Karpas-422 (cell line): ENCODE data around the gene DNAAF5. TPM values are rescaled to one million over a fixed set of nuclear protein-coding genes. Genes with fewer than 3 reads are reported as not detected.

Source experiments
- DNase-seq: peaks from one replicate; pipeline ENCODE4 v3.0.0-alpha.2; 2015
- H2AFZ ChIP-seq: fragments of 200-600 bp; sonication (generic); 2 replicates; pipeline ENCODE4 v1.6.1; 2014; ENCODE audit warnings: antibody characterized with exemption, low read length, mixed read lengths
- H3K27ac ChIP-seq: fragments of 200-600 bp; sonication (generic); 2 replicates; pipeline ENCODE4 v1.5.1; 2014; ENCODE audit warnings: mild to moderate bottlenecking, low read length, moderate library complexity
- H3K27me3 ChIP-seq: fragments of 200-600 bp; sonication (generic); 2 replicates; pipeline ENCODE4 v1.6.1; 2014; ENCODE audit warnings: low read length, mixed read lengths
- H3K36me3 ChIP-seq: fragments of 200-600 bp; sonication (generic); 2 replicates; pipeline ENCODE4 v1.6.1; 2014; ENCODE audit warnings: low read length, mixed read lengths; ENCODE audit not compliant: insufficient read depth
- H3K4me1 ChIP-seq: fragments of 200-600 bp; sonication (generic); 2 replicates; pipeline ENCODE4 v1.6.1; 2014; ENCODE audit warnings: mild to moderate bottlenecking, low read length, mixed read lengths
- H3K4me2 ChIP-seq: fragments of 200-600 bp; sonication (generic); 2 replicates; pipeline ENCODE4 v1.6.1; 2014; ENCODE audit warnings: low read length, low read depth, mild to moderate bottlenecking; ENCODE audit not compliant: poor library complexity, severe bottlenecking
- H3K4me3 ChIP-seq: fragments of 200-600 bp; sonication (generic); 2 replicates; pipeline ENCODE4 v1.5.1; 2014; ENCODE audit warnings: mild to moderate bottlenecking, antibody characterized with exemption, low read length, mixed read lengths
- H3K79me2 ChIP-seq: fragments of 200-600 bp; sonication (generic); 2 replicates; pipeline ENCODE4 v1.6.1; 2014; ENCODE audit warnings: mild to moderate bottlenecking, low read length, mixed read lengths
- H3K9ac ChIP-seq: fragments of 200-600 bp; sonication (generic); 2 replicates; pipeline ENCODE4 v1.6.0; 2014; ENCODE audit warnings: low read length
- H3K9me2 ChIP-seq: fragments of 200-600 bp; sonication (generic), shearing (Covaris generic); replicated peaks from 2 replicates; pipeline ENCODE4 v1.6.0; 2014; ENCODE audit warnings: mild to moderate bottlenecking, low read length, moderate library complexity; ENCODE audit not compliant: insufficient read depth
- H3K9me3 ChIP-seq: fragments of 300-700, 200-600 bp; sonication (generic); 2 replicates; pipeline ENCODE4 v1.6.1; 2014; ENCODE audit warnings: low read length, mixed read lengths
- H4K20me1 ChIP-seq: fragments of 200-600 bp; sonication (generic); 2 replicates; pipeline ENCODE4 v1.6.1; 2014; ENCODE audit warnings: mild to moderate bottlenecking, antibody characterized with exemption, low read length, low read depth; ENCODE audit not compliant: insufficient read depth
- total RNA-seq: library from RNA; depleted of rRNA; stranded (reverse); fragments of >200 nt; shearing (Covaris generic); gene quantifications from 2 replicates; pipeline ENCODE4 v1.2.3, GENCODE V29; 2014; ENCODE audit warnings: low replicate concordance

The DNAAF5 gene
- total RNA-seq, 1 experiment from 2014 or later: 22.6 TPM

DNA sequence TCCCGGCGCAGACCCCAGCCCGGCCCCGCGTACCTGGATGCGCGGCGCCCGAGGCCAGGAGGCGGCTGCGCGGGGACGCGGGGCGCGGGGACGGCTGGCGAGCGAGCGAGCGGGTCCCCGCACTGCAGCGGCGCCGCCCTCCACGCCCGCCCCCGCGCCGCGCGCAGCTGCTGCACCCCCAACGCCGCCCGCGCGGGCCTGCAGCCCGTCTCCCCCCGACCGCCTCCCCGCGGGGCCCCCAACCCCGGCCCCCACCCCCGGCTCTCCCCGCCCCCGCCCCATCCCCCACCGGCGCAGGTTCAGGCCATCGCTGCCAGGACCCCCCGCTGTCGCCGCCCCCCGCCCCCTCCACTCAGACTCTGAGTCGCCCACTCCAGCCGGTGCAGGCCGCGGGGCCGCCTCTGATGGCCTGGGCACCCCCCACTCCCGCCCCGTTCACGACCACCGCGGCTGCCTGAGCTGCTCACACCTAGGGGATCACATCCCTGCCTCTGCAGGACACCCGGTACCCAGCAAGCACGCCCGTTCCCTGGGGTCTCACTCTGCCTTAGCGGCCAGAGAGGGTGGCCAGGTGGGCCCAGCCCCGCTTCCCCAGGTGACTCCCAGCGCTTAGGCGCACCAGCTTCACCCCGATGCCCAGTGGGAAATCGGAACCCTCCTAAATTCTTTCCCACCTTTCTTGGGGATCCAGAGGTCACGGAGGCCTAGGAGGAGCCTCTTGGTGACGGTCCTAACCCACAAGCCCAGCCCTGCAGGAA is 13.9 kb upstream of the DNAAF5 start:
- Histone ChIP-seq H3K36me3 (peaks cover 3% of the 10 kb centered on the region), H3K4me3 (no peak overlapping the region), H3K4me1 (no peaks in the 10 kb centered on the region), H3K4me2 (no peak overlapping the region), H2AFZ (no peak overlapping the region), H3K9me2 (no peaks in the 10 kb centered on the region), H3K27ac (no peak overlapping the region), H3K79me2 (peaks cover 14% of the 10 kb centered on the region; the same call in 1 of the 2 replicates), H3K27me3 (no peaks in the 10 kb centered on the region), H4K20me1 (no peaks in the 10 kb centered on the region), H3K9ac (no peak overlapping the region), H3K9me3 (no peaks in the 10 kb centered on the region)
- no peak for DNase-seq

DNA sequence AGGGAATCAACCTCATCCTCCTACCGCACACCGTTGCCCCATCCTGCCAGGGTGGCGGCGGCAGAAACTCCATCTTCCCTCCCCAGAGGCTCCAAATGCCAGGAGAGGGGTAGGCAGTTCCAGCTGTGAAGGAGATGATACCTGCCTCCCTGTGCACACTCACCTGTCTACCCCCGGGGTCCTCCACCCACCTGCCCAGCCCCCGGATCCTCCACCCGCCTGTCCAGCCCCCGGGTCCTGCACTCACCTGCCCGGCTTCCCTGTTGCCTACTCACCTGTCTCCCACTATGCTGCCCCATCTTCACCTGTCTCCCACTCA is 13.4 kb upstream of the DNAAF5 start:
- H3K9me2 ChIP-seq: no peaks in the 10 kb centered on the region
- no peaks in the 10 kb centered on the region for H3K27me3 ChIP-seq
- no peaks in the 10 kb centered on the region for H4K20me1 ChIP-seq
- no peaks in the 10 kb centered on the region for H3K9me3 ChIP-seq
- no peak overlapping the region for H3K4me3 ChIP-seq
- no peak overlapping the region for H3K9ac ChIP-seq
- DNase-seq: no peak
- H3K4me2 ChIP-seq: no peak overlapping the region
- no peaks in the 10 kb centered on the region for H3K4me1 ChIP-seq
- no peak overlapping the region for H2AFZ ChIP-seq
- H3K79me2 ChIP-seq: peaks cover 10% of the 10 kb centered on the region
- no peak overlapping the region for H3K27ac ChIP-seq
- H3K36me3 ChIP-seq: peaks cover 3% of the 10 kb centered on the region; the same call in 1 of the 2 replicates

DNA sequence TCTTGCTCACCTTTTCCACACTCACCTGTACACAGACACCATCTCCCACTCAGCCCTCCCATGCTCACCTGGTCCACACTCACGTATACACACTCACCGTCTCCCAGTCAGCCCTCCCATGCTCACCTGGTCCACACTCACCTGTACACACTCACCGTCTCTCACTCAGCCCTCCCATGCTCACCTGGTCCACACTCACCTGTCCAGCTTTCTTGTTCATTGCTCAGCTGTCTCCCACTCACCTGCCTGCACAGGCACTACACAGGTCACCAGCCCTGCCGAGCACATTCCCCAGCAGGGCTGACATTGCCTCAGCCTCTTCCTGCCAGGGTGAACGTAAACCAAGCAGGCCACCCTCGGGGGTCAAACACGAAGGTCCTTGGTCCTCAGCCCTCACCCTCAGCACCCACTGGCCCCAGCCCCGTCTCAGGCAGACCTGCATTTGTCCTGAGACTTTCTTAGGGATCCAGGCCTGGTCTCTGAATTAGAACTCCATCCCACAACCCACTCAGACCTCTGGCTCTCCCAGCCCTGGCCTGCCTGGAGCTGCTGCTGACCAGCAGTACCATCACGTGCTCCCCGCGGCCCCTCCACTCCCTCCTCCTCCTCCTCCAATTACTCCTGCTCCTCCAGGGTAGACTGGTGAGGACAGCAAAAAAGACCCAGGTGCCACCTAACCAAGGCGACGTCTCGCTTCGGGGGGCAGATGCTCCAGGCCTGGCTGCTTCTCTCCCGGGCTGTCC is 12.8 kb upstream of the DNAAF5 start:
- DNase-seq: no peak
- H3K27ac ChIP-seq: no peak overlapping the region
- peaks cover 9% of the 10 kb centered on the region for H3K79me2 ChIP-seq
- no peaks in the 10 kb centered on the region for H3K27me3 ChIP-seq
- H2AFZ ChIP-seq: no peak overlapping the region
- no peaks in the 10 kb centered on the region for H3K9me2 ChIP-seq
- H3K4me2 ChIP-seq: no peak overlapping the region
- H3K9ac ChIP-seq: no peak overlapping the region
- no peak overlapping the region for H3K4me3 ChIP-seq
- H4K20me1 ChIP-seq: no peaks in the 10 kb centered on the region
- 0 out of 2 replicates have a peak, but pooled peaks cover 3% of the 10 kb centered on the region for H3K36me3 ChIP-seq
- H3K9me3 ChIP-seq: no peaks in the 10 kb centered on the region
- no peaks in the 10 kb centered on the region for H3K4me1 ChIP-seq

DNA sequence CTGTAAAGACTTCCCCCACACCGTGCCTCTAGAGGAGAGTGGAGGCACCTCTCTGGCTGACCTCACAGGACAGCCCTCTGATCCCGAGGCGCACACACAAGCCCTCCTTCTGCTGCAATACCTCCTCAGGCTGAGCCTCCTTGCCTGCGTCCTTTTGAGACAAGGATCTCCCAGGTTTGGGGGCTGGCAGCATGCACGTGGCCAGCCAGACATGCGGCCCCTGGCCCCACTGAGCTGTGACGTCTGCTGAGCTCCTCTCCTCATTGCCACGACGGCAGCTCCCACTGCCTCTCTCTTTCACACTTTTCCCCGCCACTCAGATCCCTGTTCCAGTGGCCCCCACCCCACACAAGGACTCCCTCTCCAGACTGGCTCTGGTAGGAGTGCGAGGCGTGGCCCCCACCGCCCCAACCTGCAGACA is 12.2 kb upstream of the DNAAF5 start:
- Histone ChIP-seq H4K20me1 (no peaks in the 10 kb centered on the region), H3K27ac (no peak overlapping the region), H3K9me2 (no peaks in the 10 kb centered on the region), H3K4me2 (no peak overlapping the region), H3K36me3 (0 out of 2 replicates have a peak, but pooled peaks cover 3% of the 10 kb centered on the region), H3K27me3 (no peaks in the 10 kb centered on the region), H3K4me1 (no peaks in the 10 kb centered on the region), H3K9ac (no peak overlapping the region), H3K9me3 (no peaks in the 10 kb centered on the region), H3K4me3 (no peak overlapping the region), H3K79me2 (peaks cover 10% of the 10 kb centered on the region), H2AFZ (no peak overlapping the region)
- DNase-seq: no peak

DNA sequence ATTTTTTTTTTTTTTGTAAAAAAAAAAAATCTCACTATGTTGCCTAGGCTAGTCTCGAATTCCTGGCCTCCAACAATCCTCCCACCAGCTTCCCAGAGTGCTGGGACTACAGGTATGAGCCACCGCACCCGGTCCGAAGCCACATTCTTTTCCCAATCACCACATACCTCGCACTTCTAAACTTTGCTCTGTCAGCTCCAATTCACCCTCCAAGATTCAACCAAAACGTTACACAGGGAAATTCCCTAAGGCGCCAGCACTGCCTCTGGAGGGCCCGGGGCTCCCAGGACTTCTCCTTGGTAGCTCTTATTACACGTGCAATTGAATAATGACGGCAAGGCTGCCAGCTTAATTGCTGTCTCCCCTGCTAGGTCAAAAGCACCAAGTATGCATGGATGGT is 10.3 kb upstream of the DNAAF5 start:
- no peaks in the 10 kb centered on the region for H3K9me2 ChIP-seq

DNA sequence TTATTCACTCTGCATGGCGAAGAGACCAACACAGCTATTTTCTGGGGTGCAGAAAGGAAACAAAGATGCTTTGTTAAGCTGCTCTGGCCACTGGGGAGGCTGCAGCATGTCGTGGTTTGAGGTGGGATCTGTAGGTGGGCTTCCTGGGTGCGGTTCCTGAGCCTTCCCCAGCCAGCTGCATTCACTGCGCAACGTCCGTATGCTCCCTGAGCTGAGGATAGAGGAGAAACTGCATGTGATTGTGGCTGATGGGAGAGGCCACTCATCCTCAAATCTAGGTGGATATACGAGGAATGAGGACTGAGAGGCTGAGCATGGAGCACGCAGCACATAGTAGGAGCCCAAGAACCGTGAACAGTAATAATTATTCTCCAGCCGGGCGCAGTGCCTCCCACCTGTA is 9.9 kb upstream of the DNAAF5 start:
- Histone ChIP-seq H3K9ac (no peak overlapping the region), H3K4me1 (no peaks in the 10 kb centered on the region), H3K9me2 (no peaks in the 10 kb centered on the region), H3K4me2 (no peak overlapping the region), H3K36me3 (peaks cover 2% of the 10 kb centered on the region; the same call in 1 of the 2 replicates), H3K79me2 (peaks cover 28% of the 10 kb centered on the region), H4K20me1 (no peaks in the 10 kb centered on the region), H2AFZ (no peak overlapping the region), H3K27me3 (no peaks in the 10 kb centered on the region), H3K4me3 (no peak overlapping the region), H3K27ac (no peak overlapping the region), H3K9me3 (no peaks in the 10 kb centered on the region)
- DNase-seq: no peak

More for the DNA sequence above, 10.3 kb upstream of the DNAAF5 start:
- Histone ChIP-seq H2AFZ (no peak overlapping the region), H3K36me3 (no peaks in the 10 kb centered on the region), H4K20me1 (no peaks in the 10 kb centered on the region), H3K27ac (no peak overlapping the region), H3K9me3 (no peaks in the 10 kb centered on the region), H3K79me2 (peaks cover 26% of the 10 kb centered on the region), H3K4me2 (no peak overlapping the region), H3K27me3 (no peaks in the 10 kb centered on the region), H3K4me1 (no peaks in the 10 kb centered on the region), H3K9ac (no peak overlapping the region), H3K4me3 (no peak overlapping the region)
- no peak for DNase-seq

DNA sequence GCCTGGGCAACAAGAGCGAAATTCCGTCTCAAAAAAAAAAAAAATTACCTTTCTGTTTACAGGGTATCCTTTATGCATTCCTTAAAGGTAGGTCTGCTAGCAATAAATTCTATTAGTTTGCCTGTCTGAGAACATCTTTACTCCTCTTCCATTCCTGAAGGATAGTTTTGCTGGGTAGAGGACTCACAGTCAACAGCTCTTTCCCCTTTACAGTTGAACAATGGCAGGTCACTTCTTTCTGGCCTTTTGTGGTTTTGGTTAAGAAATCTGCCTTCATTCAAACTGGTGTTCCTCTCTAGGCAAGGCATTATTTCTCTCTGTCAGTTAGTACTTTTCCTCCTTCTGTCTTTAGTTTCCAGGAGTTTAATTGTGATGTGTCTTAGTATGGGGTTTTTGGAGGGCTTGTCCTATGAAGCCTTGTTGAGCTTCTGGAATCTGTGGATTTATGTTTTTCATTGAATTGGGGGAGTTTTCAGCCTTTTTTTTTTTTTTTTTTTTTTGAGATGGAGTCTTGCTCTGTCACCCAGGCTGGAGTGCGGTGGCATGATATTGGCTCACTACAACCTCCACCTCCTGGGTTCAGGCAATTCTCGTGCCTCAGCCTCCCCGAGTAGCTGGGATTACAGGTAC is 4.8 kb upstream of the DNAAF5 start:
- peak; percentile 58 for DNase-seq
- no peaks in the 10 kb centered on the region for H3K27me3 ChIP-seq
- H3K79me2 ChIP-seq: peaks cover 62% of the 10 kb centered on the region
- no peaks in the 10 kb centered on the region for H3K9me2 ChIP-seq
- no peak overlapping the region for H2AFZ ChIP-seq
- H3K9me3 ChIP-seq: peaks cover 10% of the 10 kb centered on the region
- H3K27ac ChIP-seq: no peak overlapping the region
- no peaks in the 10 kb centered on the region for H4K20me1 ChIP-seq
- H3K4me3 ChIP-seq: no peak overlapping the region
- H3K4me1 ChIP-seq: peaks cover 13% of the 10 kb centered on the region
- no peak overlapping the region for H3K9ac ChIP-seq
- H3K4me2 ChIP-seq: no peak overlapping the region
- peaks cover 36% of the 10 kb centered on the region for H3K36me3 ChIP-seq

DNA sequence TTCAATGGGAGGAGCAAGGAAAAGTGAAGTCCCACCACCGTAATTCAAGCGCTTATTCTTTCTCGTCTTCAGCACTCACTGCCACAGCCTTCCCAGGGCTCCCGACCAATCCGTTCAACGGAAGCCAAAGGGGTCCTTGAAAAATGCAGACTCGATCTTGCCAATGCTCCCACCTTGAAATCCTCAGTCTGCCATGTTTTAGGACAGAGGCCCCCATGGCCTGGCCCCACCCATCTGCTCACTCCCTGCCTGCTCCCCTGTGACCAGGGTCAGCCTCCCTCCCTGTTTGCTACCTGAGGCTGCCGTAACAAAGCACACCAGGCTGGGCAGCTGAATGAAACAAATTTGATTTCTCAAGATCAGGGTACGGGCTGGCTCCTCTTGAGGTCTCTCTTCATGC is 3.0 kb upstream of the DNAAF5 start:
- no peak for DNase-seq
- no peak overlapping the region for H3K4me3 ChIP-seq
- no peak overlapping the region for H3K4me2 ChIP-seq
- H2AFZ ChIP-seq: no peak overlapping the region
- H3K4me1 ChIP-seq: peaks cover 22% of the 10 kb centered on the region
- peaks cover 10% of the 10 kb centered on the region for H3K9me3 ChIP-seq
- H3K9ac ChIP-seq: no peak overlapping the region
- peaks cover 73% of the 10 kb centered on the region for H3K79me2 ChIP-seq
- H3K27me3 ChIP-seq: no peaks in the 10 kb centered on the region
- H3K27ac ChIP-seq: no peak overlapping the region
- peaks cover 36% of the 10 kb centered on the region for H3K36me3 ChIP-seq
- no peaks in the 10 kb centered on the region for H4K20me1 ChIP-seq
- H3K9me2 ChIP-seq: no peaks in the 10 kb centered on the region
